Uterus (tissue), 4 donors: ENCODE measurements around the gene NME5. TPM values are rescaled to one million over a fixed set of nuclear protein-coding genes. Genes with fewer than 3 reads are reported as not detected.

ENCODE experiments used
- DNase-seq, 2 donors: peaks; one replicate each; pipeline ENCODE4 v3.0.0-alpha.2; 2019 to 2020
- H3K27ac ChIP-seq, 2 donors: fragments of 200-600 bp; sonication (generic); 1 replicate in 1 of 2; 2 replicates in 1 of 2; pipeline ENCODE4 v1.5.1; 2016 to 2018
- H3K27me3 ChIP-seq, 2 donors: fragments of 200-600 bp; sonication (generic); one replicate each; pipeline ENCODE4 v1.5.1; 2018 to 2019; ENCODE audit warnings: control low read depth in 1 of 2
- H3K36me3 ChIP-seq, 2 donors: fragments of 200-600 bp; sonication (generic); one replicate each; pipeline ENCODE4 v1.5.1; 2019; ENCODE audit warnings: control low read depth in 1 of 2
- H3K4me1 ChIP-seq, 2 donors: fragments of 200-600 bp; sonication (generic); one replicate each; pipeline ENCODE4 v1.5.1; 2018 to 2019; ENCODE audit warnings: control low read depth in 1 of 2
- H3K4me3 ChIP-seq, 2 donors: fragments of 200-600 bp; sonication (generic); 1 replicate in 1 of 2; 2 replicates in 1 of 2; pipeline ENCODE4 v1.5.1; 2018 to 2019; ENCODE audit warnings: mild to moderate bottlenecking in 1 of 2
- H3K9me3 ChIP-seq, 2 donors: fragments of 200-600 bp; sonication (generic); one replicate each; pipeline ENCODE4 v1.5.1; 2019; ENCODE audit warnings: control low read depth in 1 of 2
- POLR2A ChIP-seq, 2 donors: fragments of 450-650 bp; IDR thresholded peaks; one replicate each; pipeline ENCODE4 v1.6.1; 2016; ENCODE audit warnings: antibody characterized with exemption in 2 of 2, mild to moderate bottlenecking in 1 of 2, moderate library complexity in 1 of 2
- intact Hi-C: fragments of 100-400 bp; cut with DNase I; formaldehyde crosslinking; loops from one replicate; pipeline ENCODE4 v1.15.1; 2023; ENCODE audit warnings: low total_unique reads
- total RNA-seq, 4 donors: library from RNA; depleted of rRNA in 3 of 4; stranded (reverse); fragments of >200 nt in 3 of 4; gene quantifications; one replicate each; pipeline versions ENCODE4 v1.1.0 to v1.2.4, GENCODE V29; 2014 to 2023
- TF ChIP-seq, protein P1 (sequence below), 4 experiments: fragments of 200-600 bp in 2 of 4; fragments of 450-650 bp in 2 of 4; sonication (generic) in 2 of 4; IDR thresholded peaks; one replicate each; pipeline ENCODE4 v1.5.1; 2016 to 2019; ENCODE audit warnings: antibody characterized with exemption in 4 of 4, mild to moderate bottlenecking in 2 of 4, moderate library complexity in 1 of 4
- donor health status: DM: yes; HTN: yes; CAD: no.

Gene NME5
- total RNA-seq, 4 donors from 2014 or later: 0.26 to 9.2 (median 2.0) TPM; not detected in 1

DNA sequence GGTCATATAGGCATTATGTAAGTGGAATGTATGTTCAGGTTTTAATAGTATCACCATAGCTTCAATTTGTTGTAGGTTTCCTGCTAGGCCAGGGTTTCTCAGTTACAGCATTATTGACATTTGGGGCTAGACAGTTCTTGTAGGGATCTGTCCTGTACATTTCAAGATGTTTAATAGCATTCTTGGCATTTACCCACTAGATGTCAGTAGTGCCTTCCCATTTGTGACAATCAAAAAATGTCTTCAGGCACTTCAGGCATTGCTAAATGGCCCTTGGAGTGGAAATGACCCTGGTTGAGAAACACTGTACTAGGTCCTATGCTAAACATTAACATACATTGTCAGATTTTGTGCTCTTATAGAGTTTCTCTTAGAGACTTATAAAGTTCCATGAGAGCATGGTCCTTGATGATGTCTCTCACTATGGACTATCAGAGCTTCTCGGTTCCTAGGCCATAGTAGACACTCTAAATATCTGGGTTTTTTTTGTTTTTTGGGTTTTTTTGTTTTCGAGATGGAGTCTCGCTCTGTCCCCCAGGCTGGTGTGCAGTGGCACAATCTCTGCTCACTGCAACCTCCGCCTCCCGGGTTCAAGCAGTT, 41.1 kb upstream of the NME5 start:
- intact Hi-C loops: no loop called here
- Histone ChIP-seq H3K4me1 (peaks cover 0 to 4% of the 10 kb centered on the region in 2 donors), H3K4me3 (no peak overlapping the region), H3K27me3 (no peaks in the 10 kb centered on the region), H3K9me3 (no peaks in the 10 kb centered on the region), H3K36me3 (no peaks in the 10 kb centered on the region), H3K27ac (no peak overlapping the region)
- no peak for DNase-seq
- TF ChIP-seq POLR2A (IDR thresholded peaks at IDR 0.05): no peak
- TF ChIP-seq, protein P1, sequence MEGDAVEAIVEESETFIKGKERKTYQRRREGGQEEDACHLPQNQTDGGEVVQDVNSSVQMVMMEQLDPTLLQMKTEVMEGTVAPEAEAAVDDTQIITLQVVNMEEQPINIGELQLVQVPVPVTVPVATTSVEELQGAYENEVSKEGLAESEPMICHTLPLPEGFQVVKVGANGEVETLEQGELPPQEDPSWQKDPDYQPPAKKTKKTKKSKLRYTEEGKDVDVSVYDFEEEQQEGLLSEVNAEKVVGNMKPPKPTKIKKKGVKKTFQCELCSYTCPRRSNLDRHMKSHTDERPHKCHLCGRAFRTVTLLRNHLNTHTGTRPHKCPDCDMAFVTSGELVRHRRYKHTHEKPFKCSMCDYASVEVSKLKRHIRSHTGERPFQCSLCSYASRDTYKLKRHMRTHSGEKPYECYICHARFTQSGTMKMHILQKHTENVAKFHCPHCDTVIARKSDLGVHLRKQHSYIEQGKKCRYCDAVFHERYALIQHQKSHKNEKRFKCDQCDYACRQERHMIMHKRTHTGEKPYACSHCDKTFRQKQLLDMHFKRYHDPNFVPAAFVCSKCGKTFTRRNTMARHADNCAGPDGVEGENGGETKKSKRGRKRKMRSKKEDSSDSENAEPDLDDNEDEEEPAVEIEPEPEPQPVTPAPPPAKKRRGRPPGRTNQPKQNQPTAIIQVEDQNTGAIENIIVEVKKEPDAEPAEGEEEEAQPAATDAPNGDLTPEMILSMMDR (IDR thresholded peaks at IDR 0.05): no peak

DNA sequence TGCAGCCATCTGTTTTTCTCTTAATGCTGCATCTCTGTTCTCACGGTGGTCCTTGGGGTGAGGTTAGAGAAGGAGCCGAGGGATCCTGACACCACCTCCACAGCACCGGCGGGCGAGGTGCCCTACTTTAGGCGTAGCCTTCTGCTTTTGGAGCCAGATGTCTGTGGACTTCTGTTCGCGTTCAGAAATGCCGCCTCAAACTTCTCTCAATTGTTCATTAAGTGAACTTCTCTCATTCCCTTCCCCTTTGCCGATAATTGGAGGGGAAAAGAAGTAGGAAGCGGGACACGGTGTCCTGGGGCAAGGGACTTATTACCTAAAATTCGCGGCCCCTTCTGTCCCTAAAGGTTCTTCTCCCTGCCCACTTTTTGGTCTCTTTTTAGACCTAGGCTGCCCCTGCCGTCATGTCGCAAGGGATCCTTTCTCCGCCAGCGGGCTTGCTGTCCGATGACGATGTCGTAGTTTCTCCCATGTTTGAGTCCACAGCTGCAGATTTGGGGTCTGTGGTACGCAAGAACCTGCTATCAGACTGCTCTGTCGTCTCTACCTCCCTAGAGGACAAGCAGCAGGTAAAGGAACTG, 40.1 kb upstream of the NME5 start:
- no peaks in the 10 kb centered on the region for H3K9me3 ChIP-seq
- H3K36me3 ChIP-seq: no peaks in the 10 kb centered on the region
- peak overlapping the region; percentile 59 to 93 for H3K4me3 ChIP-seq
- no peak for TF ChIP-seq POLR2A (IDR thresholded peaks at IDR 0.05)
- TF ChIP-seq, protein P1 (IDR thresholded peaks at IDR 0.05): no peak
- peaks cover 0 to 4% of the 10 kb centered on the region in 2 donors for H3K4me1 ChIP-seq
- DNase-seq: no peak
- H3K27me3 ChIP-seq: no peaks in the 10 kb centered on the region
- H3K27ac ChIP-seq: no peak overlapping the region
- intact Hi-C loops: no loop called here

DNA sequence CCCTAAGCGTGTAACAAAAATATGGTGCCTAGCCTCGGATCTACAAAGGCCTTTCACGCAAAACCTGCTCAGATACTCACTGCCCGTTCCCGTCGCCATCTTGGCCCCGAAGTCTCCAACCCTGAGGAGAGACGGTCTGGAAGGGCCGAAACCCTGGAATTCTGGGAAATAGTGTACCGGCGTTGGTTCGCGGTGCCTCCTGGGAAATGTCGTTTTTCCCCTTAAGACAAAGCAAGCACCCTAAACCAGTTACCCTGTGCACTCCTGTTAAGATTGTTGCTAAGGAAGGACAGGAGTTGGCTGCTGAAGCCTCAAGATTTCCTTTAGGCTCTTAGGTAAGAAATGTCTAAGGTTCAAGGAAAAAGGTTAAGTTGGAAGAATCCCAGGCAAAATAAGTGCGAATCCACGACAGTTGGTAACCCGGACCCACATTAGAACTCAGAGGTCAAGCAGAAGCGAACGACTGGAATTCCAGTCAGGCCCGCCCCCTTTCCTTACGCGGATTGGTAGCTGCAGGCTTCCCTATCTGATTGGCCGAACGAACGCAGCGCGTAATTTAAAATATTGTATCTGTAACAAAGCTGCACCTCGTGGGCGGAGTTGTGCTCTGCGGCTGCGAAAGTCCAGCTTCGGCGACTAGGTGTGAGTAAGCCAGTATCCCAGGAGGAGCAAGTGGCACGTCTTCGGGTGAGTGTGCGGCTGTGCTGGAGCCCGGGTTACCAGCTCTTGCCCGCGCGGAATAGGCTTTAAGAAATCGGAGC, 39.5 kb upstream of the NME5 start, which contains the start of the genes BRD8 and KIF20A:
Gene BRD8 (minus strand): TSS at position 115 of the 761 bp plus-strand sequence. CDS start 16 bp downstream, at position 99.
Gene KIF20A (plus strand): TSS at position 597 of the 761 bp plus-strand sequence. CDS start 569 bp downstream, outside the sequence.
- peaks cover 0 to 4% of the 10 kb centered on the region in 2 donors for H3K4me1 ChIP-seq
- H3K36me3 ChIP-seq: no peaks in the 10 kb centered on the region
- peak; percentile 92 to 97 for DNase-seq
- H3K27me3 ChIP-seq: no peaks in the 10 kb centered on the region
- peak within 1 kb of the TSS; percentile 59 to 93 for H3K4me3 ChIP-seq
- no peaks in the 10 kb centered on the region for H3K9me3 ChIP-seq
- intact Hi-C loops: no loop called here
- H3K27ac ChIP-seq: peak within 1 kb of the TSS; percentile 93 to 95
- peak; percentile 14 to 16 for TF ChIP-seq POLR2A (IDR thresholded peaks at IDR 0.05)
- TF ChIP-seq, protein P1 (IDR thresholded peaks at IDR 0.05): peak in 1 of 4 experiments; percentile 16

DNA sequence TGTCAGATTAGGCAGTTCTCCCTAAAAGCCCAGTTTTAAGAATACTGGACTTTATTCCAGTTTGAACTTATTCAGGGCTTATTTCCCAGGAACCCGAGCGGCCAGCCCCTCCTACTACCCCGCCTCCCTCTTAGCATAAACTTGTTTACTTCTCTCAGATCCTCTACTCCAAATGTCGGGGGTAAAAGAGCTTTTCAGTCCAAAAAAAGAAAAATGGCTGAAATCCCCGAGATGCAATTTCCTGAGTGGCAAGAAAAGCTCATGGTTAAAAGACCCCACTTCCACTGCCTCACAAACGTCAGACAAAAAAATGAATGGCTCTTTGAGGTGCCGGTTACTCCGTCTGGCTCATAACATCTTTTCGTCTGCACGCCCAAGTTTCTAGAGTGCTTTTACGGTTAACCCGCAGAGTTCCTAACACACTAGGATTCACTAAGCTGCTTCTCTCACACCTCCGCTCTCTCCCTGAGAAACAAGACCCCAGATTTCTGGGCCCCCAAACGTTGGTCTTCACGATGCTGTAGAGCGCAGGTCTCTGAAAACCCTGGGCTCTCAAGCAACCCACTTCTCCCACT, 38.8 kb upstream of the NME5 start:
- peak overlapping the region; percentile 59 to 93 for H3K4me3 ChIP-seq
- peak overlapping the region; percentile 93 to 95 for H3K27ac ChIP-seq
- no peaks in the 10 kb centered on the region for H3K36me3 ChIP-seq
- H3K27me3 ChIP-seq: no peaks in the 10 kb centered on the region
- DNase-seq: no peak
- no peak for TF ChIP-seq POLR2A (IDR thresholded peaks at IDR 0.05)
- TF ChIP-seq, protein P1 (IDR thresholded peaks at IDR 0.05): no peak
- H3K4me1 ChIP-seq: peaks cover 0 to 4% of the 10 kb centered on the region in 2 donors
- intact Hi-C loops: no loop called here
- no peaks in the 10 kb centered on the region for H3K9me3 ChIP-seq
